Measurements from ENCODE around the gene BABAM2. TPM values are rescaled to one million over a fixed set of nuclear protein-coding genes. Genes with fewer than 3 reads are reported as not detected.
"Not testable (repeated sequence)": the region's sequence is repeated elsewhere in the genome, so short reads cannot be mapped to it uniquely, and the experiment has no call there.

Gene BABAM2
- total RNA-seq, 1 experiment from 2014 or later: 58.8 TPM

DNA sequence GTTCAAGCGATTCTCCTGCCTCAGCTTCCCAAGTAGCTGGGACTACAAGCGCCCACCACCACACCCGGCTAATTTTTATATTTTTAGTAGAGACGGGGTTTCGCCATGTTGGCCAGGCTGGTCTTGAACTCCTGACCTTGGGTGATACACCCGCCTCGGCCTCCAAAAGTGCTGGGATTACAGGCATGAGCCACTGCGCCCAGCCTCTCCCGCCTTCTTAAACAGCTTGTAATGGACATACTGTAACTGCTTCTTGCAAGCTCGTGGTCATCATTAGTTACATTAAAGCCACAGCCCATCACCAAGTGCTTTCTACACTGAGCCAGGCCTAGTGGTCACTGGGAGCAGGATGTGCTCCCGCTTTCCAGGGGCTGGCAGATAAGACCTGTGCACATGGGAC lies 444.7 kb downstream of the BABAM2 start:
- DNase-seq (ENCODE audit: extremely low read depth, low read depth): not testable (repeated sequence)

DNA sequence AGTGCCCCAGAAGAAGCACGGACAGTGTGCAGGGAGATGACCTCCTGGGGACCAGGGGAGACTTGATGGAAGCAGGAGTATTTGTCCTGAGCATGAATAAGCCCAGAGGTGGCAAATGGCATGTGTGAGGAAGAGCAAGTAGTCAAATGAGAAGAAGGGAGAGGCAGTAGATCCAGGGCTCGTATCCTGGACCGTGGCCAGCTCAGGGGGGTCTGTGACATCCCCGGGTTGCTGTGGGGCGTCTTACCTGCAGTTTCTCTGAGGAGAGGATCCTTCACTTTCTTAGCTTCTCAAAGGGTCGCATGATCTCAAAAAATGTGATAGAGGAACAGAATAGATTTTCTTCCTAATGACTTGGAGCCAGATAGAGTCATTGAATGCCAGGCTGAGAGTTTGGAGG lies 445.1 kb downstream of the BABAM2 start:
- no peak for DNase-seq (ENCODE audit: extremely low read depth, low read depth)

- DNase-seq (ENCODE audit: extremely low read depth, low read depth): no peak
Observed at GRCh38 chr2:28336264-28336980, 445.9 kb downstream of the BABAM2 start.

DNA sequence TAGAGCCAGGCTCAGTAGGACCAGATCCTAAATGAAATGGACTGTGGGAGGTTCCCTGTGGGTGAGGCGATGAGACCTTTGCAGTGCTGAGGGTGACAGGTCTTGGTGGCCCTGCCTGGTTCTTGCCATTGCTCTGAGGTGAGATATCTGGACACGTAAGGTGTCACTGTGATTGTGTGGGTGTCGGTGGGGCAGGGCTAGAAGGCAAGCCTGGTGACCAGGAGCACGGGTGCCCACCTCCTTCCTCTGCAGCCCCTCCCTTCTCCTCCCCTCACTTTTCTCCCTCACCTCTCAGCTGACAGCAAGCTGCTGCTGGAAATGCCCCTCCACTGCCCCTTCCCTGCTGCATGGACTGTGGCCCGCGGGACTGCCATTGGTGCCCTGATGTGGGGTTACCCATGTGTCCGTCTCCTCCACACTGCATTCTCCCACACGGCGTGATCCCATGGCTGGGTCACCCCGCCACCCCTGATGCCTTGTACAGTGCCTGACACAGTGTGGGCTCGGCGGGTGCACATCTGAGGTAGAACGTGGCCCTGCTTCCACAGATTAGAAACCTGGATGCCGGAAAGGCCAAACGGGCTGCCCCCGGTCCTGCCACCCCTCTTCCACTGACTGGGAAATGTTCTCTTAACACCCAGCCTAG lies 446.6 kb downstream of the BABAM2 start:
- no peak for DNase-seq (ENCODE audit: extremely low read depth, low read depth)

GRCh38 chr2:28338046-28338817 lies 447.7 kb downstream of the BABAM2 start:
- no peak for DNase-seq (ENCODE audit: extremely low read depth, low read depth)

GRCh38 chr2:28338831-28339321 lies 448.3 kb downstream of the BABAM2 start:
- DNase-seq (ENCODE audit: extremely low read depth, low read depth): no peak

DNA sequence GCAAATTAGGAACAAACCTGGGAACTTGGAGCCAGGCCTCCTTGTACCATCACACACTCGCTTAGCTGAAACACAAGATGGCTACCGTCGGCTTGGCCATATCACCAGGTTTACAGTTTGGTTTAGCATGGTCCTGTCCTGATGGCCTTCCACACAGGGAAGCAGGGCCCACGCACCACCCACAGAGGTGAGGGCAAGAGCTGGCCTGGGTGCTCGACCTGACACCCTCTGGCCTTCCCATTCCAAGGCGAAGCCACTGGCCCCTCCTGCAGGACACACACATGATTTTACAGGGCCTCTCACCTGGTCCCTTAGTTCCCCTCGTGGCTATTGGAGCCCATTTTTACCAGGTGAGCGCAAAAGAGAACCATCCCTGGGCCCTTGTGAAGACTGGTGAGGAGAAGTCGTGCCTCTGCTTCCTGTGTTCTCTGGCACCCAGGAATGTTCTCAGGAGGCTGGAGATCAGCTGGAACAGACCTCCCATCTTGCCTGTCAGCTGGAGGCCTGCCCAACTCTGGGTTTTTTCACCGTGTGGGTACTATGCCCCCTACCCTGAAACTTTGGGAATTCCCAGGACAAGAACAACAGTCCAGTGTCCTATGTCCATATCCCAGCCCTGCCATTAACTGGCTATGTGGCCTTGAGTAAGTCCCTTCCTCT lies 449.1 kb downstream of the BABAM2 start:
- no peak for DNase-seq (ENCODE audit: extremely low read depth, low read depth)

DNA sequence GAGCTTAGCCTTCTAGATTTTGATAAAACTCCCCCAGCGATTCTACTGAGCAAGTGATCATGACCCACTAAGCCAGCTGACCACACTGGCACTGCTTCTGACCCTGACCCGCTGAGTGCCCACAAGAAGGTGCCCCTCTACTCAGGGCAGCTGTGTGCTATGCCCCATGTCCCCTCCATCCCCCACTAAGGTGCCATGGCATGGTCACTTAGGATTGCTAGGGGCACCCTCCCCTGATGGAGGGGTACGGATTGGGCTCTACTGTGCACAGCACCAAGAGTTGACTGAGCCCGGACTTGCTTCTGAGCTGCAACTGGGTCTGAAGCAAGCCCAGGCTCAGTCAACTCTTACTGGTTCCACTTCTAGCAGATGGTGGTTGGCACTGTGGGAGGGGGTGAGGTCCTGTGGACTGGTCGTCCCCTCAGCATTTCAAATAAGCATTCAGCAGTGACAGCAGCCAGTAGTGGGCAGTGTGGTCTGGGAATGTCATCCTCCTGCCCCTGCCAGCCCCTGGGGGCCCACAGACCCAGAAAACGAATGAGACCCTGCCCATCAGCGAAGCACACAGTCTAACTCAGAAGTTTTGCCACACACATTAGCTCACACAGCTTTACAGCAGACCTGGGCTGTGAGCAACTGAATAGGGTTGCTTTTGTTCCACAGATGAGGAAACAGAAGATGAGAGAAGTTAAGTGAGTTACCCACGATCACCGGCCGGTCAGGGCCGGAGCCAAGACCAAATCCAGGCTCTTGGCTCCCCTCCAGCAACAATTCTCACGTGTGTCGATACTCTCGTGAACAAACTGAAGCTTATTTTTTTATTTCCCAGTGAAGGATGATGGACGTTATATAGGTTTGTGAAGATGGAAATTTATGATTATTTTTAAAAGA lies 450.0 kb downstream of the BABAM2 start:
- DNase-seq (ENCODE audit: extremely low read depth, low read depth): no peak

- no peak for DNase-seq (ENCODE audit: extremely low read depth, low read depth)
Observed at GRCh38 chr2:28341208-28341891, 450.8 kb downstream of the BABAM2 start.

DNA sequence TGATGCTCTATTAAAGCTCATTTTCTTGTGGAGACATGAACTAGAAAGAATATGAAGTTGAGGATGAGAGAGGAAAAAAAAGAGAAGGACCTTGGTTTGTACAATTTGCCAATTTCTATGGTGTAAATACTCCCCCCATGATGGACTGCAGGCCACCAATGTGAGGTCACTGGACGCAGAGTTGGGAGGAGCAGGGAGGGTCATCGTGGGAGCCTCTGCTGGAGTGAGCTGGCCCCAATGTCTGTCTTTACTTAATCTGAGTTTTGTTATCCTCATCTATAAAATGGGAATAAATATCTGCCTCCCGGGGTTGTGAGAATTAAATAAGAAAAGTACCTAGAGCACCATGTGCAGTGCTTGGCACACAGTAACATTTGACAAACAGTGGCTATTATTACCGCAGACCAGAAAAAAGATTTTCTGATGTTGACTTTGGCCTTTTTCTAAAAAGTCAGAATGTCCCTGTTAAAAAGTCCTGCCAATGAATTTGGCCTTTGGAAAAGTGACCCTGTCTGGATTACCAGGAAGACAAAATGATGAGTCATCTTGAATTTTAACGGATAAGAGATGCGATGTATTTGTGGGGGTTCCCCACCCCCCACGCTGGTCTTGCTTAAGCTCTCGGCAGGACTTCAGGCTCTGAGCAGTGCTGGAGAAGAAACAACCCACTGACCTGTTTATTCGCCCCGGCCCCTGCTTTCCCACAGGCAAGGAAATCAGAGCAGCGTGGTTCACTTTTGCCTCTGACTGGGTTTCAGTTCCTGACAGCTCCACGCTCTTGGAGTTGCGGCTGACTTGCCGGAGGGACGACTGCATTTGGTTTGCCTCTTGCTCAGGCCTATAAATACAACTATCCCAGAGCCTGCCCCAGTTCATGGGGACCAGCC lies 451.8 kb downstream of the BABAM2 start:
- no peak for DNase-seq (ENCODE audit: extremely low read depth, low read depth)

GRCh38 chr2:28343184-28343942 lies 452.8 kb downstream of the BABAM2 start:
- DNase-seq (ENCODE audit: extremely low read depth, low read depth): no peak

GRCh38 chr2:28343971-28344715 lies 453.6 kb downstream of the BABAM2 start:
- no peak for DNase-seq (ENCODE audit: extremely low read depth, low read depth)

- DNase-seq (ENCODE audit: extremely low read depth, low read depth): no peak
Observed at GRCh38 chr2:28344756-28345373, 454.3 kb downstream of the BABAM2 start.

- no peak for DNase-seq (ENCODE audit: extremely low read depth, low read depth)
Observed at GRCh38 chr2:28345619-28346018, 455.1 kb downstream of the BABAM2 start.

DNA sequence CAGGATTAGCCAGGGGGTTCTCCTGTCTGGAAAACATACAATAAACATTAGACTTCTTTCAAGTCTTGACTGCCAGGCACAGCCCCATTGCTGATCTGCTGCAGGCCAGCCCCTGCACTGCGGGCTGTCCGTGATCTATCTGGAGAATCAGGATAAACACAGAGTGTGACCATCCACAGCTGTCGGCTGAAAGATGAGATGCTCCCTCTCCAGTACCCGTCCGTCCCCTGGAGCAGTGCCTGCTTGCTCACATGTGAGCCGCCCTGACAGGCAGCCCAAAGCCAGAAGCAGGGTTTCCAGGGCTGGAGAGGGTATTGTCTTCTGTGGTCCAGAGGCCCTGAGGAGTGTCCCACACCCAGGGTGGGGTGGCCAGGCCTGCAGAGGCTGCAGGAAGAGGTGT lies 456.1 kb downstream of the BABAM2 start:
- DNase-seq (ENCODE audit: extremely low read depth, low read depth): no peak

DNA sequence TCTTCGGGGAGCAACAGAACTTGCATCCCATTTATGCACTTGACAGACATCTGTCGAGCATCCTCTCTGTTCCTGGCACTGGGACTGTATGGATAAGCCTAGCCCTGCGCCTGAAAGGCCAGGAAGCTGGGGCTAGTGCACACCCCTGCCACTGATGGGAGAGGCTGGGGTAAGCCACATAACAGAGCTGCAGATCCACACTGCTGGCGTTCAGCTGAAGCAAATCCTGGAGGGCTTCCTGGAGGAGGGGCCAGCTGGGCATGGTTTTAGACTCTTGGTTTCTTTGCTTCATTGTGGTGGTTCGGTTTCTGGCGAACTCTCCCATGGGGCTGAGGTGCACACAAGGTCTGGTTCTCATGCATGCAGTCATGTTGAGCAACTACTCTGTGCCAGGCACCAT lies 456.7 kb downstream of the BABAM2 start:
- DNase-seq (ENCODE audit: extremely low read depth, low read depth): no peak
